GM12878 (cell line): ENCODE data around the gene DPP6.

Source experiments
- CBX3 ChIP-seq: fragments of 200-600 bp; sonication (generic); IDR thresholded peaks from 2 replicates; pipeline ENCODE4 v1.6.1; 2016; ENCODE audit warnings: low read depth, borderline replicate concordance
- CREB1 ChIP-seq: IDR thresholded peaks from 2 replicates; pipeline ENCODE4 v1.6.1; 2012; ENCODE audit warnings: low read depth, mild to moderate bottlenecking, inconsistent platforms
- CTCF ChIP-seq, 3 experiments: IDR thresholded peaks in 2 of 3; conservative IDR thresholded peaks in 1 of 3; 2 replicates each; pipeline ENCODE4 v1.5.1; 2011; ENCODE audit warnings: low read depth in 3 of 3, low read length in 3 of 3, mild to moderate bottlenecking in 3 of 3, control low read depth in 2 of 3, moderate library complexity in 2 of 3, inconsistent platforms in 1 of 3, mixed read lengths in 1 of 3; ENCODE audit not compliant: control insufficient read depth in 2 of 3, insufficient read depth in 1 of 3; ENCODE audit errors: extremely low read depth in 1 of 3
- NR2F1 ChIP-seq: fragments of 450-650 bp; conservative IDR thresholded peaks from 2 replicates; pipeline ENCODE4 v1.6.1; 2017; ENCODE audit warnings: mild to moderate bottlenecking
- POLR2A ChIP-seq: IDR thresholded peaks from 2 replicates; pipeline ENCODE4 v1.6.1; 2011; ENCODE audit warnings: low read depth, mild to moderate bottlenecking, low read length
- TBL1XR1 ChIP-seq: IDR thresholded peaks from 2 replicates; pipeline ENCODE4 v1.6.1; 2012; ENCODE audit warnings: low read depth, low read length, improper control_type of control experiment
- ZNF622 ChIP-seq: fragments of 450-650 bp; IDR thresholded peaks from 2 replicates; pipeline ENCODE4 v1.6.1; 2017; ENCODE audit warnings: mild to moderate bottlenecking, inconsistent platforms

GRCh38 chr7:154937837-154938236 is 885.6 kb downstream of the DPP6 start:
- no peak for TF ChIP-seq CTCF (IDR thresholded peaks at IDR 0.05 in 2 of 3, conservative IDR thresholded peaks at IDR 0.05 in 1 of 3; ENCODE audit: control insufficient read depth in 2 of 3, extremely low read depth in 1 of 3, insufficient read depth in 1 of 3, low read depth in 3 of 3, low read length in 3 of 3)
- TF ChIP-seq CBX3 = no peak
- no peak for TF ChIP-seq ZNF622
- TF ChIP-seq NR2F1 = no peak
- no peak for TF ChIP-seq POLR2A
- no peak for TF ChIP-seq TBL1XR1
- no peak for TF ChIP-seq CREB1
